Thymus (tissue), 11 donors: Measurements from ENCODE around the gene NPM1. TPM values are rescaled to one million over a fixed set of nuclear protein-coding genes. Genes with fewer than 3 reads are reported as not detected.

Experiments used
- DNase-seq, 9 donors: peaks; one replicate each; pipeline ENCODE4 v3.0.0-alpha.2; 2013; ENCODE audit warnings: low spot score in 9 of 9, low read depth in 6 of 9, missing footprints in 1 of 9
- H3K27ac ChIP-seq, 2 donors: one replicate each; pipeline ENCODE4 v1.5.1; 2013; ENCODE audit warnings: control low read depth in 1 of 2, low read depth in 1 of 2, low read length in 1 of 2, mild to moderate bottlenecking in 1 of 2, moderate library complexity in 1 of 2
- H3K27me3 ChIP-seq, 2 donors: one replicate each; pipeline ENCODE4 v1.5.1; 2013; ENCODE audit warnings: low read length in 1 of 2; ENCODE audit not compliant: control insufficient read depth in 2 of 2, insufficient read depth in 1 of 2
- H3K36me3 ChIP-seq, 2 donors: one replicate each; pipeline ENCODE4 v1.5.1; 2013; ENCODE audit warnings: low read length in 1 of 2, mild to moderate bottlenecking in 1 of 2, moderate library complexity in 1 of 2; ENCODE audit not compliant: control insufficient read depth in 2 of 2, insufficient read depth in 2 of 2
- H3K4me1 ChIP-seq, 2 donors: one replicate each; pipeline ENCODE4 v1.5.1; 2013; ENCODE audit warnings: low read length in 2 of 2; ENCODE audit not compliant: control insufficient read depth in 2 of 2, insufficient read depth in 2 of 2
- H3K4me3 ChIP-seq, 2 donors: one replicate each; pipeline ENCODE4 v1.5.1; 2013; ENCODE audit warnings: low read length in 2 of 2, control low read depth in 1 of 2, mild to moderate bottlenecking in 1 of 2
- H3K9me3 ChIP-seq, 2 donors: one replicate each; pipeline ENCODE4 v1.5.1; 2013; ENCODE audit warnings: low read length in 1 of 2, mild to moderate bottlenecking in 1 of 2; ENCODE audit not compliant: control insufficient read depth in 2 of 2, insufficient read depth in 1 of 2
- WGBS: extraction: QIAGEN DNeasy Blood & Tissue Kit; methylation state at CpG from one replicate; pipeline ENCODE4 v1.1.7; 2013; 5-methylcytosine and 5-hydroxymethylcytosine counted together
- polyA plus RNA-seq: library from polyadenylated mRNA; stranded (reverse); fragments of 200-250 nt; gene quantifications from one replicate; pipeline ENCODE4 v1.2.3, GENCODE V29; 2013
- total RNA-seq: library from RNA; stranded (reverse); fragments of 120-200 nt; gene quantifications from one replicate; pipeline ENCODE4 v1.2.4, GENCODE V29; 2013
- donor health status: healthy.

NPM1 gene
- total and polyA plus RNA-seq, 2 donors: 2,207 to 2,632 TPM

DNA sequence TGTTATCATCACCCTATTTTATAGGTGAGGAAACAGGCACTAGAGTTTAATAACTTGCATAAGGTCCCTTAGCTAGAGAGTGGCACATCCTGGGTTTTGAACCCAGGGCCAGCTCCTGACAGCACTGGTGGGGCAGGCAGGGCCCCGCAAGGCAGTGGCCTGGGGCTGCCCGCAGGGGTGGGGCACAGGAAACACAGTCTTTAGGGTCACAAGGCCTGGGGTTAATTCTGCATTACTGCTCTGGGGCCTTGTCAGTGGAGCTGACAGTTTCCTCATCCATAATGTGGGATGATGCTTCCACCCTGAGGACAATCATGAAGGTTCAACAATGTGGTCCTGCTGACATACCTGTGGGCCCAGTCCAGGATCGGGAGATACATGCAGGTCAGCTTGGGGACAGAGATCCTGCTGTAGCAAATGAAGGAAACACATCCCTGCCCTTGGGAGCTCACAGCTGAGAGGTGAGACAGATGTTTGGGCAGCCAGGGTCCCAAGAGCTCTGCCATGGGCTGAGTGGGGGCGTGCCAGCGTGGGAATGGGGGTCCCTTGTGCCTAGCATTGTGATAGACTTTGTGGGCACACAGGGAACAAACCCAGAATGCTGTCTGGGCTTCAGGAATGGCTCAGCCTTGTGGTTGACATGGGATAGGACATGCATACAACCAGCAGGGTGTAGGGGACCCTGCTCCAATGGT lies 46.5 kb downstream of the NPM1 start:
- Histone ChIP-seq H3K4me3 (no peak overlapping the region), H3K9me3 (no peaks in the 10 kb centered on the region), H3K36me3 (no peaks in the 10 kb centered on the region), H3K27me3 (no peaks in the 10 kb centered on the region), H3K4me1 (no peaks in the 10 kb centered on the region), H3K27ac (no peak overlapping the region)
- WGBS: over 99% methylated on average over 5 of the region's 5 CpGs
- no peak for DNase-seq

DNA sequence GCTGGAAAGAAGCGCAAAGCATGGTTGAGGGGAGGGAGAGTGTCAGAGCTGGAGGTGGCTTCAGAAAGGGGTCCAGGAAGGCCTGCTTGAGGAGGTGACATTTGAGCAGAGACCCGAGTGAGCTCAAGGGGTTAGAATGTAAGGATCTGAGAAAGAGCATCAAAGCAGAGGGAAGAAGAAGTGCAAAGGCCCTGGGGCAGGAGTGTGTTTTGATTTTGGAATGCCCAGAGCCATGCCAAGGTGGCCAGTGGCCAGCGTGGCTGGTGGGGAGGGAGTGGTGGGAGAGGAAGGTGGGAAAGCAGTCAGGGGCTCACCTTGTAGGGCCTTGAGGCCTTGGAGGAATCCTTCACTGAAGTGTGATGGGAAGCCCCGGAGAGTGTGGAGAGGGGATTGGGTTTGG lies 47.2 kb downstream of the NPM1 start:
- Histone ChIP-seq H3K4me1 (no peaks in the 10 kb centered on the region), H3K27ac (no peak overlapping the region), H3K27me3 (no peaks in the 10 kb centered on the region), H3K4me3 (no peak overlapping the region), H3K9me3 (no peaks in the 10 kb centered on the region), H3K36me3 (no peaks in the 10 kb centered on the region)
- no peak for DNase-seq
- WGBS: 98% methylated on average over 4 of the region's 4 CpGs

DNA sequence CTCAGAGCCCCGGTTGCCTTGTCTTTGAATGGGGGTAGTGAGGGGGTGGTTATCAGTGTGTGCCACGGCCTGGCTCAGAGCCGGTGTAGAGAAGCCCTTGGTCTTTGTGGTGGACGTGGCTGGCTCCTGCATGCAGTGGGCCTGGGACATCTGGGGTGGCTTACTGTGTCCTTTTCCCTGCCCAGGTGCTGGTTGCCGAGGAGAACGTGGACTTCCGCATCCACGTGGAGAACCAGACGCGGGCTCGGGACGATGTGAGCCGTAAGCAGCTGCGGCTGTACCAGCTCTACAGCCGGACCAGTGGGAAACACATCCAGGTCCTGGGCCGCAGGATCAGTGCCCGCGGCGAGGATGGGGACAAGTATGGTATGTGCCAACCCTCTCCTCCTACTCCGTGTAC lies 48.3 kb downstream of the NPM1 start:
- no peaks in the 10 kb centered on the region for H3K27me3 ChIP-seq
- no peak overlapping the region for H3K4me3 ChIP-seq
- H3K9me3 ChIP-seq: no peaks in the 10 kb centered on the region
- H3K36me3 ChIP-seq: no peaks in the 10 kb centered on the region
- 98% methylated on average over 20 of the region's 20 CpGs for WGBS
- DNase-seq: no peak
- H3K4me1 ChIP-seq: no peaks in the 10 kb centered on the region
- no peak overlapping the region for H3K27ac ChIP-seq

- no peak overlapping the region for H3K4me3 ChIP-seq
- no peaks in the 10 kb centered on the region for H3K36me3 ChIP-seq
- no peak for DNase-seq
- H3K9me3 ChIP-seq: no peaks in the 10 kb centered on the region
- 96% methylated on average over 13 of the region's 13 CpGs for WGBS
- no peak overlapping the region for H3K27ac ChIP-seq
- H3K27me3 ChIP-seq: peaks cover 0 to 2% of the 10 kb centered on the region in 2 donors
- H3K4me1 ChIP-seq: no peaks in the 10 kb centered on the region
These were observed 49.2 kb downstream of the NPM1 start for GRCh38 chr5:171436804-171437285.

DNA sequence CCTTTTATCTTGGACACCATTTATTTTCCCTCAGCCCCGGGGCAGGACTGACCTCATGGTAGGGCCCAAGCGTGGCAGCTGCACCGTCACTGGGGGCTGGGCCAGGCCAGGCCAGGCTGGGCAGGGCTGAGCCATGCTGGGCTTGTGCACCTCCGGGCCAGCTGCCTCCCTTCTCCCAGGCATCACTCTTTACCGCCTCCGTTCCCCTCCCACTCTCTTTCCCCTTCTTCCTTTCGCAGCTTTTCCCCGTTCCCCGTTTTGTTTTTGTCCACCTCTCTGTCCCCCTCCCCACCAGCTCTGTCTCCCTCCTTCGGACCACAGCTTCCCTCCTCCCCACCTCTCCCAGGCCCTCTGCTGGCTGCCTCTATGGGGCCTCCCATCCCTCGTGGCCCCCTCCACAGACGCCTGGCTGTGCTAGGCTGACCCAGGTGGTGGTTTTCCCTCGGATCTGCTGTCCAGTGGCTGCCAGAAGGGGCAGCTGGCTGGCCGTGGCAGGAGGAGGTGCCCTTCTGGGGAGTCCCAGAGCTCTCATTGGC lies 49.7 kb downstream of the NPM1 start:
- 95% methylated on average over 14 of the region's 14 CpGs for WGBS
- no peak for DNase-seq
- no peak overlapping the region for H3K27ac ChIP-seq

GRCh38 chr5:171438738-171439137 lies 51.1 kb downstream of the NPM1 start:
- Histone ChIP-seq H3K36me3 (no peaks in the 10 kb centered on the region), H3K4me1 (no peaks in the 10 kb centered on the region), H3K27ac (no peak overlapping the region), H3K9me3 (no peaks in the 10 kb centered on the region), H3K4me3 (no peak overlapping the region), H3K27me3 (peaks cover 0 to 4% of the 10 kb centered on the region in 2 donors)
- 92% methylated on average over 4 of the region's 4 CpGs for WGBS
- no peak for DNase-seq

More for the DNA sequence above, 49.7 kb downstream of the NPM1 start:
- Histone ChIP-seq H3K4me1 (no peaks in the 10 kb centered on the region), H3K9me3 (no peaks in the 10 kb centered on the region), H3K4me3 (no peak overlapping the region), H3K27me3 (peaks cover 0 to 3% of the 10 kb centered on the region in 2 donors), H3K36me3 (no peaks in the 10 kb centered on the region)

GRCh38 chr5:171441246-171441791 lies 53.7 kb downstream of the NPM1 start:
- no peaks in the 10 kb centered on the region for H3K4me1 ChIP-seq
- H3K27me3 ChIP-seq: peaks cover 0 to 10% of the 10 kb centered on the region in 2 donors
- H3K36me3 ChIP-seq: no peaks in the 10 kb centered on the region
- 96% methylated on average over 14 of the region's 14 CpGs for WGBS
- no peak overlapping the region for H3K4me3 ChIP-seq
- DNase-seq: no peak
- no peaks in the 10 kb centered on the region for H3K9me3 ChIP-seq
- no peak overlapping the region for H3K27ac ChIP-seq

DNA sequence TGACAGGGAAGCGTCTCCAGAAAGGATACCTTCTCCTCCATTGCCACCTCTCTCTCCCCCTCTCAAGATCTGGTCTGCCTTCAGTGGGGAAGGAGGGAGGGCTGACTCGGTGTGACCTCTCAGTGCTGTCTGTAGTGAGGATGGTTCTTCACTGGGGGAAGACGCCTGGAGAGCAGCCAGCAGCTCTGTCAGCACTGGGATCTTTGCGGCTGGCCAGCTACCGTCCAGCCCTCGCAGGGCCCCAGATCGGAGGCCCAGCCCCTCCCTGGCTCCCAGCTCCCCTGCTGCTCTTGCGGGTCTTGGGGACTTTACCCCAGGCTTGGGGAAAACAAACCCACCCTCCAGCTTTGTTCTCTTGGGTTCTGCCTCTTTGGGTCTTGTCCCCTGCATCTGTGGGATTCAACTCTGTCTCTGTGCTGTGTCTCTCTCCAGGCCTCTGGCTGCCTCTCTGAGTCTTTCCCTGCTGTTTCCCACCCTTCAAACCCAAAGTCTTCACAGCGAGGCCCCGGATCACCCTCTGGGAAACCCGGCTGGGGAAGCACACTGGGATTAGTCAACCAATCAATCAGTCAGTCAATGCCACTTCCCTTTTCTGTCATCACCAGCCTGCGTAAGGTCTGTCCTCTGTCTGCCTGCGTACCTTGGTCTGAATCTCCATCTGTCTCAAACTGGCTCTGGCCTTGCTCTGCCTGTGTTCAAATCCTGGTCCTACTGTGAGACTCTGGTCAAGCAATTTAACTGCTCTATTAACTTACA lies 54.8 kb downstream of the NPM1 start:
- no peaks in the 10 kb centered on the region for H3K36me3 ChIP-seq
- no peaks in the 10 kb centered on the region for H3K9me3 ChIP-seq
- H3K4me3 ChIP-seq: no peak overlapping the region
- no peak for DNase-seq
- H3K27me3 ChIP-seq: peaks cover 0 to 10% of the 10 kb centered on the region in 2 donors
- WGBS: 80% methylated on average over 13 of the region's 13 CpGs
- no peaks in the 10 kb centered on the region for H3K4me1 ChIP-seq
- no peak overlapping the region for H3K27ac ChIP-seq

- peaks cover 7 to 29% of the 10 kb centered on the region in 2 donors for H3K27me3 ChIP-seq
- H3K36me3 ChIP-seq: no peaks in the 10 kb centered on the region
- 96% methylated on average over 12 of the region's 12 CpGs for WGBS
- no peak for DNase-seq
- no peak overlapping the region for H3K27ac ChIP-seq
- H3K4me3 ChIP-seq: no peak overlapping the region
- H3K9me3 ChIP-seq: no peaks in the 10 kb centered on the region
- H3K4me1 ChIP-seq: no peaks in the 10 kb centered on the region
These were observed 56.9 kb downstream of the NPM1 start for GRCh38 chr5:171444582-171444981.
